ENCODE results near the gene FAM43A. TPM values are rescaled to one million over a fixed set of nuclear protein-coding genes. Genes with fewer than 3 reads are reported as not detected.

The FAM43A gene
- total and polyA plus RNA-seq, 2 of the 8 experiments (the other 6 are each of a cell fraction or from before 2014, with no cell fraction given) = 2.3 to 2.6 TPM

DNA sequence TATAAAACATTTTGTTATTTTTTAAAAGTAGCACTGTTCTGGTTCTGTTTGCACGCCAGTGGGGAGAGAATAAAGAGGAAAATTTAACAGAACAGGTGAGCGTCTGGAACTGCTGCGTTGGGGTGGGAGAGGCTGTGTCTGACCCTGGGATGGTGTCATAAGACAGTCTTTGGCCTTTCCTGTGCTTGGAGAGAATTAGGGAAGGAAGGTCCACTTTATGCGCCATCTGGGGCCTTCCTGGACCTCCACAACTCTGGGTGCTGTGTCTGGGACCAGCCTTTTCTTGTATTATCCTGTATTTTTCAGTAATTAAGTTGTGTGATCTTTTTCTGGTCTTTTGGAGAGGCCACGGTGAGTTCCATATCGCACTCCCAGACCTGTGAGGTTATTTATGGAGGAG is 3.3 kb downstream of the FAM43A start:
- Histone ChIP-seq H2BK12ac (ENCODE audit: low read depth, low read length) (no peak overlapping the region), H2BK15ac (ENCODE audit: low read length) (peak overlapping the region; percentile 88; the same call in 1 of the 2 replicates), H3K18ac (ENCODE audit: extremely low read depth, low read length) (no peak overlapping the region), H4K8ac (ENCODE audit: extremely low read depth, insufficient read depth, low read length) (no peak overlapping the region), H3K27ac (ENCODE audit: low read depth, low read length) (no peak overlapping the region), H4K5ac (ENCODE audit: insufficient read length, low read depth, low read length) (no peak overlapping the region), H2AK5ac (ENCODE audit: low read depth, low read length) (0 out of 2 replicates have a peak overlapping the region, but pooled peaks have one; percentile 75), H3K56ac (replicated peaks; ENCODE audit: insufficient read length, low read depth, low read length) (no peak overlapping the region), H4K91ac (replicated peaks; ENCODE audit: insufficient read length, low read length) (no peak overlapping the region), H3K14ac (ENCODE audit: insufficient read length) (no peak overlapping the region), H4K20me1 (replicated peaks in 1 of 2; ENCODE audit: control insufficient read depth in 1 of 2, insufficient read depth in 2 of 2, low read length in 2 of 2) (peaks cover 0 to 5% of the 10 kb centered on the region in 2 experiments), H3K79me2 (ENCODE audit: control insufficient read depth in 1 of 2, insufficient read depth in 2 of 2, low read length in 2 of 2) (no peaks in the 10 kb centered on the region), H3K4me3 (ENCODE audit: extremely low read depth in 1 of 4, insufficient read depth in 2 of 4, low read depth in 3 of 4, low read length in 4 of 4) (peak overlapping the region in 1 of 4 experiments; percentile 79; a peak in 1 of 8 replicates), H3K4ac (replicated peaks; ENCODE audit: insufficient read length, low read depth, low read length) (no peak overlapping the region), H2BK120ac (replicated peaks; ENCODE audit: low read depth, low read length) (no peak overlapping the region), H3K9me3 (ENCODE audit: insufficient read depth in 2 of 2, low read depth in 1 of 2, low read length in 1 of 2) (no peaks in the 10 kb centered on the region), H3K27me3 (replicated peaks in 1 of 4; ENCODE audit: control insufficient read depth in 3 of 4, extremely low read depth in 1 of 4, insufficient read depth in 3 of 4, low read length in 3 of 4) (peaks cover 7 to 36% (median 29%) of the 10 kb centered on the region in 4 experiments), H2BK5ac (ENCODE audit: low read depth, low read length) (no peak overlapping the region), H3K4me1 (replicated peaks in 1 of 4; ENCODE audit: control insufficient read depth in 3 of 4, insufficient read depth in 4 of 4, low read length in 3 of 4) (peaks cover 0 to 15% (median 12%) of the 10 kb centered on the region in 4 experiments; a peak in 6 of 7 replicates), H3K9ac (replicated peaks in 1 of 4; ENCODE audit: extremely low read depth in 1 of 4, low read depth in 3 of 4, low read length in 3 of 4) (no peak overlapping the region), H3K23me2 (ENCODE audit: low read depth, low read length) (peaks cover 22% of the 10 kb centered on the region; the same call in 1 of the 2 replicates), H2AFZ (ENCODE audit: low read length) (no peak overlapping the region), H3K79me1 (ENCODE audit: low read depth, low read length) (no peaks in the 10 kb centered on the region), H3K36me3 (ENCODE audit: control insufficient read depth in 2 of 4, insufficient read depth in 4 of 4, low read length in 3 of 4) (no peaks in the 10 kb centered on the region), H2BK20ac (ENCODE audit: low read length) (no peak overlapping the region), H3K4me2 (ENCODE audit: insufficient read depth in 1 of 2, low read depth in 2 of 2, low read length in 2 of 2) (peak overlapping the region in 1 of 2 experiments; percentile 90; a peak in 2 of 4 replicates), H3K23ac (ENCODE audit: insufficient read length) (no peak overlapping the region)
- 88% methylated on average over 6 of the region's 6 CpGs; no CpG with 5 or more reads in 1 of the 2 experiments for WGBS, 2 experiments (ENCODE audit: extremely low coverage in 1 of 2, insufficient coverage in 1 of 2, insufficient read length in 1 of 2, insufficient replicate concordance in 2 of 2, low coverage in 1 of 2, low lambda C conversion rate in 2 of 2, missing lambda C conversion rate in 1 of 2)
- CTCF ChIA-PET (ENCODE audit: partially characterized antibody) = interaction anchor here (0.6 to 7.3 kb wide), 10 partner anchors 23 to 418 kb away, joined by 3 to 44 read pairs (median 4); no protein-coding TSS in a partner anchor
- POLR2A ChIA-PET (ENCODE audit: partially characterized antibody) = interaction anchor here (1.2 kb wide), 1 partner anchor 347 kb away, joined by 3 read pairs; no protein-coding TSS in a partner anchor
- FAIRE-seq (no peak), DNase-seq (ENCODE audit: low read depth in 1 of 2, low spot score in 2 of 2) (no peak)
- TF ChIP-seq RAD21 (IDR thresholded peaks at IDR 0.05 in 1 of 2, conservative IDR thresholded peaks at IDR 0.05 in 1 of 2; ENCODE audit: low read depth in 2 of 2, low read length in 2 of 2) (no peak), SUZ12 (IDR thresholded peaks at IDR 0.05; ENCODE audit: low read length) (no peak), CTBP2 (IDR thresholded peaks at IDR 0.05; ENCODE audit: borderline replicate concordance, insufficient read depth, insufficient read length, low read length) (no peak), SAP30 (IDR thresholded peaks at IDR 0.05; ENCODE audit: insufficient read depth, insufficient replicate concordance, low read length) (no peak), BRCA1 (IDR thresholded peaks at IDR 0.05; ENCODE audit: low read depth, low read length) (no peak), TAF1 (IDR thresholded peaks at IDR 0.05; ENCODE audit: low read depth, low read length) (no peak), POLR2A (IDR thresholded peaks at IDR 0.05; ENCODE audit: control extremely low read depth in 1 of 2, low read depth in 2 of 2, low read length in 2 of 2) (no peak), ASH2L (IDR thresholded peaks at IDR 0.05; ENCODE audit: low read length) (no peak), NANOG (IDR thresholded peaks at IDR 0.05; ENCODE audit: insufficient read depth, low read depth, low read length, poor library complexity, severe bottlenecking) (no peak), HDAC6 (IDR thresholded peaks at IDR 0.05; ENCODE audit: low read depth, low read length) (no peak), CBX5 (IDR thresholded peaks at IDR 0.05; ENCODE audit: low read depth, low read length) (no peak)
- TF ChIP-seq, protein P1, sequence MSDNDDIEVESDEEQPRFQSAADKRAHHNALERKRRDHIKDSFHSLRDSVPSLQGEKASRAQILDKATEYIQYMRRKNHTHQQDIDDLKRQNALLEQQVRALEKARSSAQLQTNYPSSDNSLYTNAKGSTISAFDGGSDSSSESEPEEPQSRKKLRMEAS (IDR thresholded peaks at IDR 0.05) = no peak
